SKM-1 (cell line): ENCODE results near the gene PNPLA4.
A peak's percentile ranks its signal among the peaks of the same experiment; 100 is the strongest.

Experiments used
- DNase-seq: peaks from one replicate; lab custom pipeline; 2025; ENCODE audit not compliant: unreplicated experiment; lab: John Stamatoyannopoulos, UW

Gene PNPLA4

GRCh38 chrX:7927259-7928167, at the start of gene PNPLA4:
Gene PNPLA4, minus strand, starts transcription at chrX:7927413. Its CDS starts 1,294 bp downstream, at chrX:7926119.
- DNase-seq = peak; percentile 55

- no peak for DNase-seq
Measured at GRCh38 chrX:7972586-7972985, 45.4 kb upstream of the PNPLA4 start.

- no peak for DNase-seq
Measured at GRCh38 chrX:7970428-7970827, 43.2 kb upstream of the PNPLA4 start.

GRCh38 chrX:7965436-7965835, 38.2 kb upstream of the PNPLA4 start:
- no peak for DNase-seq

- no peak for DNase-seq
Measured at GRCh38 chrX:7960246-7960645, 33.0 kb upstream of the PNPLA4 start.

- no peak for DNase-seq
Measured at GRCh38 chrX:7953446-7953845, 26.2 kb upstream of the PNPLA4 start.

- DNase-seq = no peak
Measured at GRCh38 chrX:7950865-7951264, 23.7 kb upstream of the PNPLA4 start.

GRCh38 chrX:7948483-7948882, 21.3 kb upstream of the PNPLA4 start:
- DNase-seq = no peak

GRCh38 chrX:7946960-7947359, 19.7 kb upstream of the PNPLA4 start:
- DNase-seq = no peak

GRCh38 chrX:7943600-7944245, 16.5 kb upstream of the PNPLA4 start:
- DNase-seq = no peak

- DNase-seq = no peak
Measured at GRCh38 chrX:7941390-7942042, 14.3 kb upstream of the PNPLA4 start.

GRCh38 chrX:7934026-7934425, 6.8 kb upstream of the PNPLA4 start:
- no peak for DNase-seq

GRCh38 chrX:7926914-7927258, 327 bp downstream of the PNPLA4 start:
- no peak for DNase-seq

- no peak for DNase-seq
Measured at GRCh38 chrX:7926501-7926900, 712 bp downstream of the PNPLA4 start.

GRCh38 chrX:7925867-7926472, 1.2 kb downstream of the PNPLA4 start:
- no peak for DNase-seq

- no peak for DNase-seq
Measured at GRCh38 chrX:7921750-7922149, 5.5 kb downstream of the PNPLA4 start.

- no peak for DNase-seq
Measured at GRCh38 chrX:7908821-7909220, 18.4 kb downstream of the PNPLA4 start.

GRCh38 chrX:7904562-7904961, 22.7 kb downstream of the PNPLA4 start:
- no peak for DNase-seq

GRCh38 chrX:7891928-7892327, 35.3 kb downstream of the PNPLA4 start:
- DNase-seq = no peak

GRCh38 chrX:7889680-7890079, 37.5 kb downstream of the PNPLA4 start:
- no peak for DNase-seq

- DNase-seq = no peak
Measured at GRCh38 chrX:7889135-7889534, 38.1 kb downstream of the PNPLA4 start.

GRCh38 chrX:7876957-7877356, 50.3 kb downstream of the PNPLA4 start:
- no peak for DNase-seq
